GM18909 (cell line): ENCODE results near the gene TMED3.

Source experiments
- ATAC-seq: cut with Tn5 transposase; IDR thresholded peaks from one replicate; pipeline ENCODE4 v1.9.1; 2021; ENCODE audit warnings: mild to moderate bottlenecking; ENCODE audit not compliant: unreplicated experiment, poor library complexity

The TMED3 gene

GRCh38 chr15:79372428-79372827 lies 61.5 kb downstream of the TMED3 start:
- ATAC-seq: no peak
